H9 (cell line): ENCODE data around the gene SLC19A1. TPM values are rescaled to one million over a fixed set of nuclear protein-coding genes. Genes with fewer than 3 reads are reported as not detected.
"Not testable (repeated sequence)": the region's sequence is repeated elsewhere in the genome, so short reads cannot be mapped to it uniquely, and the experiment has no call there.

ENCODE experiments used
- DNase-seq: peaks from one replicate; pipeline ENCODE4 v3.0.0-alpha.2; 2017
- H2AFZ ChIP-seq: one replicate; pipeline ENCODE4 v1.6.1; 2013; ENCODE audit warnings: mild to moderate bottlenecking, low read length, control low read depth, moderate library complexity
- H2AK5ac ChIP-seq: 2 replicates; pipeline ENCODE4 v1.6.1; 2013; ENCODE audit warnings: low read length, control low read depth, mixed read lengths; ENCODE audit not compliant: insufficient read length
- H2BK120ac ChIP-seq: one replicate; pipeline ENCODE4 v1.6.1; 2013; ENCODE audit warnings: low read depth, mild to moderate bottlenecking, low read length, control low read depth, inconsistent platforms; ENCODE audit not compliant: poor library complexity, severe bottlenecking
- H2BK12ac ChIP-seq: 2 replicates; pipeline ENCODE4 v1.6.1; 2013; ENCODE audit warnings: low read length, control low read depth, mixed read lengths, low read depth; ENCODE audit not compliant: insufficient read length
- H2BK15ac ChIP-seq: 2 replicates; pipeline ENCODE4 v1.6.1; 2013; ENCODE audit warnings: low read depth, low read length, control low read depth
- H2BK20ac ChIP-seq: one replicate; pipeline ENCODE4 v1.6.1; 2013; ENCODE audit warnings: low read depth, mild to moderate bottlenecking, low read length, control low read depth, inconsistent platforms; ENCODE audit not compliant: poor library complexity, severe bottlenecking
- H2BK5ac ChIP-seq: 2 replicates; pipeline ENCODE4 v1.6.1; 2013; ENCODE audit warnings: low read length, control low read depth, mixed read lengths; ENCODE audit not compliant: insufficient read length
- H3K14ac ChIP-seq: 2 replicates; pipeline ENCODE4 v1.6.1; 2013; ENCODE audit warnings: low read length, control low read depth; ENCODE audit not compliant: insufficient read depth
- H3K18ac ChIP-seq: 2 replicates; pipeline ENCODE4 v1.6.1; 2013; ENCODE audit warnings: low read depth, mild to moderate bottlenecking, mixed read lengths, low read length, control low read depth; ENCODE audit not compliant: insufficient read length
- H3K23ac ChIP-seq: 2 replicates; pipeline ENCODE4 v1.6.1; 2013; ENCODE audit warnings: low read length, control low read depth, mixed read lengths, low read depth; ENCODE audit not compliant: insufficient read length
- H3K23me2 ChIP-seq: 2 replicates; pipeline ENCODE4 v1.6.1; 2013; ENCODE audit warnings: low read depth, mild to moderate bottlenecking, mixed read lengths, low read length, control low read depth; ENCODE audit not compliant: insufficient read length, poor library complexity, severe bottlenecking
- H3K27ac ChIP-seq: 2 replicates; pipeline ENCODE4 v1.5.1; 2013; ENCODE audit warnings: low read length, control low read depth, mixed read lengths, low read depth; ENCODE audit not compliant: insufficient read length
- H3K27me3 ChIP-seq: 2 replicates; pipeline ENCODE4 v1.6.1; 2013; ENCODE audit warnings: low read length, control low read depth, inconsistent platforms; ENCODE audit not compliant: insufficient read depth
- H3K4ac ChIP-seq: 2 replicates; pipeline ENCODE4 v1.6.1; 2013; ENCODE audit warnings: low read depth, mild to moderate bottlenecking, control low read depth, inconsistent platforms, low read length, moderate library complexity
- H3K4me1 ChIP-seq: 2 replicates; pipeline ENCODE4 v1.6.1; 2013; ENCODE audit warnings: low read length, control low read depth, inconsistent platforms; ENCODE audit not compliant: insufficient read depth
- H3K4me2 ChIP-seq: 2 replicates; pipeline ENCODE4 v1.6.1; 2013; ENCODE audit warnings: low read length, control low read depth, mixed read lengths; ENCODE audit not compliant: insufficient read length, insufficient read depth
- H3K56ac ChIP-seq: 2 replicates; pipeline ENCODE4 v1.6.1; 2013; ENCODE audit warnings: low read depth, mild to moderate bottlenecking, mixed read lengths, low read length, control low read depth; ENCODE audit not compliant: insufficient read length
- H3K79me1 ChIP-seq: 2 replicates; pipeline ENCODE4 v1.6.1; 2013; ENCODE audit warnings: low read depth, mild to moderate bottlenecking, moderate library complexity, low read length, control low read depth, inconsistent platforms; ENCODE audit not compliant: insufficient read depth, poor library complexity, severe bottlenecking
- H3K79me2 ChIP-seq: 2 replicates; pipeline ENCODE4 v1.6.1; 2013; ENCODE audit warnings: low read length, control low read depth, inconsistent platforms; ENCODE audit not compliant: insufficient read depth
- H3K9ac ChIP-seq: 2 replicates; pipeline ENCODE4 v1.6.1; 2013; ENCODE audit warnings: low read length, control low read depth, mixed read lengths; ENCODE audit not compliant: insufficient read length; ENCODE audit errors: extremely low read depth
- H3K9me3 ChIP-seq: one replicate; pipeline ENCODE4 v1.6.1; 2013; ENCODE audit warnings: low read depth, low read length, inconsistent platforms; ENCODE audit not compliant: control insufficient read depth
- H3T11ph ChIP-seq: one replicate; pipeline ENCODE4 v1.6.1; 2013; ENCODE audit warnings: mild to moderate bottlenecking, low read length, control low read depth, inconsistent platforms
- H4K20me1 ChIP-seq: one replicate; pipeline ENCODE4 v1.6.1; 2013; ENCODE audit not compliant: control insufficient read depth, insufficient read length, insufficient read depth
- H4K5ac ChIP-seq: 2 replicates; pipeline ENCODE4 v1.6.1; 2013; ENCODE audit warnings: low read depth, mild to moderate bottlenecking, mixed read lengths, low read length, control low read depth; ENCODE audit not compliant: insufficient read length
- H4K8ac ChIP-seq: replicated peaks from 2 replicates; pipeline ENCODE4 v1.6.1; 2013; ENCODE audit warnings: low read length, control low read depth, mixed read lengths, low read depth; ENCODE audit not compliant: insufficient read length
- H4K91ac ChIP-seq: 2 replicates; pipeline ENCODE4 v1.6.1; 2013; ENCODE audit warnings: low read depth, mild to moderate bottlenecking, moderate library complexity, mixed read lengths, low read length, control low read depth; ENCODE audit not compliant: insufficient read length
- H3K27ac Mint-ChIP-seq, 3 experiments: 2 replicates in 2 of 3; 3 replicates in 1 of 3; pipeline ENCODE4 v1.8.0; 2020 to 2021; ENCODE audit warnings: mixed read lengths in 3 of 3, mild to moderate bottlenecking in 1 of 3, moderate library complexity in 1 of 3
- H3K27me3 Mint-ChIP-seq: 2 replicates; pipeline ENCODE4 v1.8.0; 2021; ENCODE audit warnings: low read depth, mild to moderate bottlenecking, moderate library complexity, mixed read lengths
- H3K36me3 Mint-ChIP-seq, 3 experiments: 2 replicates in 2 of 3; 3 replicates in 1 of 3; pipeline ENCODE4 v1.8.0; 2020 to 2021; ENCODE audit warnings: low read depth in 3 of 3, mixed read lengths in 3 of 3; ENCODE audit not compliant: insufficient read depth in 1 of 3
- H3K4me1 Mint-ChIP-seq, 2 experiments: 2 replicates each; pipeline ENCODE4 v1.8.0; 2020; ENCODE audit warnings: mixed read lengths in 2 of 2
- H3K4me3 Mint-ChIP-seq, 2 experiments: 2 replicates in 1 of 2; 3 replicates in 1 of 2; pipeline ENCODE4 v1.8.0; 2020 to 2021; ENCODE audit warnings: mild to moderate bottlenecking in 2 of 2, mixed read lengths in 2 of 2, moderate library complexity in 1 of 2
- H3K9me3 Mint-ChIP-seq, 2 experiments: 2 replicates in 1 of 2; 3 replicates in 1 of 2; pipeline ENCODE4 v1.8.0; 2020; ENCODE audit warnings: mild to moderate bottlenecking in 2 of 2, mixed read lengths in 2 of 2, moderate library complexity in 1 of 2
- CTCF ChIP-seq: fragments of 200-600 bp; sonication (generic); conservative IDR thresholded peaks from 3 replicates; pipeline ENCODE4 v1.8.0; 2021; ENCODE audit warnings: antibody characterized with exemption, mild to moderate bottlenecking
- WGBS: extraction: QIAGEN DNeasy Blood & Tissue Kit; methylation state at CpG from one replicate; pipeline ENCODE4 v1.1.7; 2013; ENCODE audit warnings: missing lambda C conversion rate, low lambda C conversion rate, mixed read lengths; ENCODE audit not compliant: insufficient read length; ENCODE audit errors: extremely low coverage; 5-methylcytosine and 5-hydroxymethylcytosine counted together
- total RNA-seq: library from RNA; stranded (reverse); gene quantifications from 2 replicates; pipeline ENCODE4 v1.2.1, GENCODE V29; 2021

The SLC19A1 gene
- total RNA-seq, 1 experiment from 2014 or later = 32.4 TPM

- Histone ChIP-seq H2BK5ac (no peak overlapping the region), H3K4ac (no peak overlapping the region), H3K4me2 (no peak overlapping the region), H3K79me1 (no peaks in the 10 kb centered on the region), H2BK12ac (no peak overlapping the region), H2BK120ac (no peak overlapping the region), H3K27me3 (no peaks in the 10 kb centered on the region), H3K23ac (no peak overlapping the region), H3K4me1 (no peaks in the 10 kb centered on the region; the same call in 1 of the 2 replicates), H3K18ac (no peak overlapping the region), H4K5ac (no peak overlapping the region), H2AFZ (no peak overlapping the region), H2BK20ac (no peak overlapping the region), H3K56ac (no peak overlapping the region), H4K8ac (no peak overlapping the region), H4K20me1 (no peaks in the 10 kb centered on the region), H2AK5ac (no peak overlapping the region), H3K27ac (no peak overlapping the region), H3T11ph (no peak overlapping the region), H4K91ac (no peak overlapping the region), H3K79me2 (no peaks in the 10 kb centered on the region), H3K14ac (no peak overlapping the region), H3K9ac (no peak overlapping the region), H3K23me2 (no peaks in the 10 kb centered on the region), H3K9me3 (no peaks in the 10 kb centered on the region), H2BK15ac (no peak overlapping the region)
- Mint-ChIP-seq H3K36me3 (no peaks in the 10 kb centered on the region), H3K27me3 (peaks cover 46% of the 10 kb centered on the region), H3K27ac (no peak overlapping the region), H3K9me3 (peaks cover 2 to 5% of the 10 kb centered on the region in 2 experiments; a peak in 3 of 5 replicates), H3K4me3 (no peak overlapping the region; a peak in 1 of 5 replicates), H3K4me1 (peaks cover 15% of the 10 kb centered on the region in 2 experiments)
- DNase-seq = peak; percentile 7
- no CpG with 5 or more reads among the region's 10 CpGs for WGBS
- no peak for TF ChIP-seq CTCF
Measured at GRCh38 chr21:45562402-45562801, 20.2 kb upstream of the SLC19A1 start.

- H3K23me2 ChIP-seq, H3K27me3 ChIP-seq, H3K18ac ChIP-seq, H3K9me3 Mint-ChIP-seq, H4K8ac ChIP-seq, H4K5ac ChIP-seq, H4K20me1 ChIP-seq, H2BK20ac ChIP-seq, H3T11ph ChIP-seq, H2AK5ac ChIP-seq, H3K4me3 Mint-ChIP-seq, H2BK15ac ChIP-seq, H3K4me2 ChIP-seq, H3K27ac ChIP-seq, H2BK12ac ChIP-seq, H3K79me1 ChIP-seq, H3K14ac ChIP-seq, H3K36me3 Mint-ChIP-seq, H2AFZ ChIP-seq, H3K4ac ChIP-seq, H3K27ac Mint-ChIP-seq, DNase-seq, H3K56ac ChIP-seq, H4K91ac ChIP-seq, H3K23ac ChIP-seq, H3K79me2 ChIP-seq, H2BK5ac ChIP-seq, H2BK120ac ChIP-seq, H3K9me3 ChIP-seq, H3K9ac ChIP-seq, H3K4me1 ChIP-seq: not testable (repeated sequence)
- Mint-ChIP-seq H3K27me3 (peaks cover 42% of the 10 kb centered on the region), H3K4me1 (peaks cover 15% of the 10 kb centered on the region in 2 experiments)
- no CpG with 5 or more reads among the region's 8 CpGs for WGBS
Measured at GRCh38 chr21:45561241-45561640, 19.0 kb upstream of the SLC19A1 start.
